Brain microvascular endothelial cell (primary cell): ENCODE results near the gene ADIPOQ.
"Not testable (repeated sequence)": the region's sequence is repeated elsewhere in the genome, so short reads cannot be mapped to it uniquely, and the experiment has no call there.

Experiments used
- DNase-seq: peaks from one replicate; pipeline ENCODE4 v3.0.0-alpha.2; 2020
- H3K27ac ChIP-seq: fragments of 250-450 bp; sonication (Bioruptor Pico); 2 replicates; pipeline ENCODE4 v1.5.1; 2020; ENCODE audit warnings: mild to moderate bottlenecking, moderate library complexity
- H3K27me3 ChIP-seq: fragments of 250-450 bp; sonication (Bioruptor Pico); replicated peaks from 2 replicates; pipeline ENCODE4 v1.5.1; 2020; ENCODE audit warnings: mild to moderate bottlenecking
- H3K36me3 ChIP-seq: fragments of 250-450 bp; sonication (Bioruptor Pico); replicated peaks from 2 replicates; pipeline ENCODE4 v1.5.1; 2020; ENCODE audit warnings: mild to moderate bottlenecking
- H3K4me3 ChIP-seq: 2 replicates; pipeline ENCODE4 v1.5.1; 2011; ENCODE audit warnings: low read depth, mild to moderate bottlenecking, control low read depth, low read length, moderate library complexity
- in situ Hi-C: cut with HindIII; loops from 2 replicates; pipeline ENCODE4 v1.10.0; 2017; ENCODE audit warnings: low sequenced_read_pairs, low pct_ligation_motif_present
- TF ChIP-seq, protein P1 (sequence below): IDR thresholded peaks from 2 replicates; pipeline ENCODE4 v1.5.1; 2011; ENCODE audit warnings: low read depth, mild to moderate bottlenecking, moderate library complexity, low read length, control low read depth, inconsistent platforms; ENCODE audit errors: missing control alignments

ADIPOQ gene

GRCh38 chr3:186854954-186855353 lies 12.4 kb downstream of the ADIPOQ start:
- Histone ChIP-seq H3K4me3 (no peak overlapping the region), H3K27ac (no peak overlapping the region), H3K27me3 (no peaks in the 10 kb centered on the region), H3K36me3 (no peaks in the 10 kb centered on the region)
- no peak for DNase-seq
- in situ Hi-C loops, result no loop called here
- TF ChIP-seq, protein P1, sequence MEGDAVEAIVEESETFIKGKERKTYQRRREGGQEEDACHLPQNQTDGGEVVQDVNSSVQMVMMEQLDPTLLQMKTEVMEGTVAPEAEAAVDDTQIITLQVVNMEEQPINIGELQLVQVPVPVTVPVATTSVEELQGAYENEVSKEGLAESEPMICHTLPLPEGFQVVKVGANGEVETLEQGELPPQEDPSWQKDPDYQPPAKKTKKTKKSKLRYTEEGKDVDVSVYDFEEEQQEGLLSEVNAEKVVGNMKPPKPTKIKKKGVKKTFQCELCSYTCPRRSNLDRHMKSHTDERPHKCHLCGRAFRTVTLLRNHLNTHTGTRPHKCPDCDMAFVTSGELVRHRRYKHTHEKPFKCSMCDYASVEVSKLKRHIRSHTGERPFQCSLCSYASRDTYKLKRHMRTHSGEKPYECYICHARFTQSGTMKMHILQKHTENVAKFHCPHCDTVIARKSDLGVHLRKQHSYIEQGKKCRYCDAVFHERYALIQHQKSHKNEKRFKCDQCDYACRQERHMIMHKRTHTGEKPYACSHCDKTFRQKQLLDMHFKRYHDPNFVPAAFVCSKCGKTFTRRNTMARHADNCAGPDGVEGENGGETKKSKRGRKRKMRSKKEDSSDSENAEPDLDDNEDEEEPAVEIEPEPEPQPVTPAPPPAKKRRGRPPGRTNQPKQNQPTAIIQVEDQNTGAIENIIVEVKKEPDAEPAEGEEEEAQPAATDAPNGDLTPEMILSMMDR, result no peak

GRCh38 chr3:186857743-186858142 lies 15.2 kb downstream of the ADIPOQ start:
- H3K36me3 ChIP-seq, result no peaks in the 10 kb centered on the region
- DNase-seq, result no peak
- H3K4me3 ChIP-seq, result no peak overlapping the region
- no peak overlapping the region for H3K27ac ChIP-seq
- in situ Hi-C loops, result no loop called here
- no peaks in the 10 kb centered on the region for H3K27me3 ChIP-seq
- TF ChIP-seq, protein P1, result no peak

- H3K4me3 ChIP-seq, H3K27ac ChIP-seq, H3K27me3 ChIP-seq, in situ Hi-C loops, H3K36me3 ChIP-seq, DNase-seq: not testable (repeated sequence)
Observed at GRCh38 chr3:186865215-186865853, 22.8 kb downstream of the ADIPOQ start.

DNA sequence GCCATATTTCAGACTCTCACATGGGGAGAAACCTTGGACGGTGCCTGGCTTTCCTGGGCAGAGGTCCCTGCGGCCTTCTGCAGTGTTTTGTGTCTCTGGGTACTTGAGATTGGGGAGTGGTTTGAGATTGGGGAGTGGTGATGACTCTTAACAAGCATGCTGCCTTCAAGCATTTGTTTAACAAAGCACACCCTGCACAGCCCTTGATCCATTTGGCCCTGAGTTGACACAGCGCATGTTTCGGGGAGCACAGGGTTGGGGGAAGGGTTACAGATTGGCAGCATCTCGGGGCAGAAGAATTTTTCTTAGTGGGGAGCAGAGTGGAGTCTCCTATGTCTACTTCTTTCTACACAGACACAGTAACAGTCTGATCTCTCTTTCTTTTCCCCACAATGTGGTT lies 23.6 kb downstream of the ADIPOQ start:
- H3K27me3 ChIP-seq, DNase-seq, H3K27ac ChIP-seq, in situ Hi-C loops, H3K4me3 ChIP-seq, H3K36me3 ChIP-seq: not testable (repeated sequence)

GRCh38 chr3:186869253-186870100 lies 27.0 kb downstream of the ADIPOQ start:
- H3K4me3 ChIP-seq, result no peak overlapping the region
- DNase-seq, result no peak
- TF ChIP-seq, protein P1, result no peak
- H3K27me3 ChIP-seq, result no peaks in the 10 kb centered on the region
- H3K36me3 ChIP-seq, result no peaks in the 10 kb centered on the region
- no peak overlapping the region for H3K27ac ChIP-seq
- in situ Hi-C loops, result no loop called here

- TF ChIP-seq, protein P1, result no peak
- Histone ChIP-seq H3K27me3 (no peaks in the 10 kb centered on the region), H3K36me3 (no peaks in the 10 kb centered on the region), H3K27ac (no peak overlapping the region), H3K4me3 (no peak overlapping the region)
- no peak for DNase-seq
- in situ Hi-C loops, result no loop called here
Observed at GRCh38 chr3:186870421-186871201, 28.1 kb downstream of the ADIPOQ start.
